ENCODE measurements around the gene ACMSD. TPM values are rescaled to one million over a fixed set of nuclear protein-coding genes. Genes with fewer than 3 reads are reported as not detected.

The ACMSD gene
- total and polyA plus RNA-seq, 2 experiments from 2014 or later = 0.11 TPM; not detected in 1

DNA sequence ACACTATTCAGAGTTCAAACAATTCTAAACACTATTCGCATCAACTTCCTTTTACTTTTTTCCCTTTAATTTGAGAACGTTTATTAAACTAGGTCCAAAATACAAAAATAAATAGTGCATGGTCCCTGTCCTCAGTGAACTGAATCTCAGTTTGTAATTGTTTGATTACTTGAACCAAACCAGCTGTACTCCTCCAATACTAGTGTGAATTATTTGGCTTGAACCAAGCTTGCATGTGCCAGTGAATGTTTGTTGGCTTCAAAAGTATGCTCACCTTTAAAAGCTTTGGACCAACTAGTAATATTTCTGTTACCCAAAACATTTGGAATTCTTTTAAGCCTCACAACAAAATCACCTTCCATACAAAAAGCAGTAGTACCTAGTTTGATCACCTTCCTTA, 95.7 kb downstream of the ACMSD start:
- Histone ChIP-seq H3K36me3 (ENCODE audit: insufficient read depth) (peaks cover 8% of the 10 kb centered on the region; the same call in 1 of the 2 replicates), H3K4me2 (no peak overlapping the region), H3K79me2 (replicated peaks; ENCODE audit: insufficient read depth) (peaks cover 100% of the 10 kb centered on the region), H3K9me2 (ENCODE audit: insufficient read depth) (no peaks in the 10 kb centered on the region), H3K27ac (ENCODE audit: low read depth) (no peak overlapping the region), H3K27me3 (ENCODE audit: insufficient read depth) (no peaks in the 10 kb centered on the region), H3F3A (replicated peaks; ENCODE audit: low read depth) (no peaks in the 10 kb centered on the region), H3K4me1 (ENCODE audit: insufficient read depth) (peaks cover 10% of the 10 kb centered on the region; the same call in 1 of the 2 replicates), H4K20me1 (replicated peaks; ENCODE audit: insufficient read depth) (peaks cover 50% of the 10 kb centered on the region), H2AFZ (no peak overlapping the region), H3K4me3 (no peak overlapping the region)
- no peak overlapping the region for H3K27ac Mint-ChIP-seq
- H3K27me3 Mint-ChIP-seq (ENCODE audit: insufficient read depth, low read depth, poor library complexity) = peaks cover 5% of the 10 kb centered on the region
- TF ChIP-seq JUNB (IDR thresholded peaks at IDR 0.05; ENCODE audit: unreplicated experiment) = no peak
- TF ChIP-seq POLR2AphosphoS5 (IDR thresholded peaks at IDR 0.05; ENCODE audit: low read depth) = no peak
- no peak for TF ChIP-seq EZH2 (IDR thresholded peaks at IDR 0.05; ENCODE audit: low read depth, unreplicated experiment)
- TF ChIP-seq, protein P1, sequence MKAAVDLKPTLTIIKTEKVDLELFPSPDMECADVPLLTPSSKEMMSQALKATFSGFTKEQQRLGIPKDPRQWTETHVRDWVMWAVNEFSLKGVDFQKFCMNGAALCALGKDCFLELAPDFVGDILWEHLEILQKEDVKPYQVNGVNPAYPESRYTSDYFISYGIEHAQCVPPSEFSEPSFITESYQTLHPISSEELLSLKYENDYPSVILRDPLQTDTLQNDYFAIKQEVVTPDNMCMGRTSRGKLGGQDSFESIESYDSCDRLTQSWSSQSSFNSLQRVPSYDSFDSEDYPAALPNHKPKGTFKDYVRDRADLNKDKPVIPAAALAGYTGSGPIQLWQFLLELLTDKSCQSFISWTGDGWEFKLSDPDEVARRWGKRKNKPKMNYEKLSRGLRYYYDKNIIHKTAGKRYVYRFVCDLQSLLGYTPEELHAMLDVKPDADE (IDR thresholded peaks at IDR 0.05) = no peak
- TF ChIP-seq EZH2phosphoT487 (IDR thresholded peaks at IDR 0.05; ENCODE audit: unreplicated experiment) = no peak
- TF ChIP-seq NANOG (IDR thresholded peaks at IDR 0.05; ENCODE audit: borderline replicate concordance) = no peak
- TF ChIP-seq ZNF331 (CRISPR knock-in tag; IDR thresholded peaks at IDR 0.05; ENCODE audit: low read depth) = no peak
- TF ChIP-seq ZNF114 (CRISPR knock-in tag; IDR thresholded peaks at IDR 0.05) = no peak
- TF ChIP-seq, protein P2, sequence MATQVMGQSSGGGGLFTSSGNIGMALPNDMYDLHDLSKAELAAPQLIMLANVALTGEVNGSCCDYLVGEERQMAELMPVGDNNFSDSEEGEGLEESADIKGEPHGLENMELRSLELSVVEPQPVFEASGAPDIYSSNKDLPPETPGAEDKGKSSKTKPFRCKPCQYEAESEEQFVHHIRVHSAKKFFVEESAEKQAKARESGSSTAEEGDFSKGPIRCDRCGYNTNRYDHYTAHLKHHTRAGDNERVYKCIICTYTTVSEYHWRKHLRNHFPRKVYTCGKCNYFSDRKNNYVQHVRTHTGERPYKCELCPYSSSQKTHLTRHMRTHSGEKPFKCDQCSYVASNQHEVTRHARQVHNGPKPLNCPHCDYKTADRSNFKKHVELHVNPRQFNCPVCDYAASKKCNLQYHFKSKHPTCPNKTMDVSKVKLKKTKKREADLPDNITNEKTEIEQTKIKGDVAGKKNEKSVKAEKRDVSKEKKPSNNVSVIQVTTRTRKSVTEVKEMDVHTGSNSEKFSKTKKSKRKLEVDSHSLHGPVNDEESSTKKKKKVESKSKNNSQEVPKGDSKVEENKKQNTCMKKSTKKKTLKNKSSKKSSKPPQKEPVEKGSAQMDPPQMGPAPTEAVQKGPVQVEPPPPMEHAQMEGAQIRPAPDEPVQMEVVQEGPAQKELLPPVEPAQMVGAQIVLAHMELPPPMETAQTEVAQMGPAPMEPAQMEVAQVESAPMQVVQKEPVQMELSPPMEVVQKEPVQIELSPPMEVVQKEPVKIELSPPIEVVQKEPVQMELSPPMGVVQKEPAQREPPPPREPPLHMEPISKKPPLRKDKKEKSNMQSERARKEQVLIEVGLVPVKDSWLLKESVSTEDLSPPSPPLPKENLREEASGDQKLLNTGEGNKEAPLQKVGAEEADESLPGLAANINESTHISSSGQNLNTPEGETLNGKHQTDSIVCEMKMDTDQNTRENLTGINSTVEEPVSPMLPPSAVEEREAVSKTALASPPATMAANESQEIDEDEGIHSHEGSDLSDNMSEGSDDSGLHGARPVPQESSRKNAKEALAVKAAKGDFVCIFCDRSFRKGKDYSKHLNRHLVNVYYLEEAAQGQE (IDR thresholded peaks at IDR 0.05; ENCODE audit: unreplicated experiment) = no peak
- no peak for TF ChIP-seq CREB1 (CRISPR knock-in tag; IDR thresholded peaks at IDR 0.05; ENCODE audit: low read depth)
- TF ChIP-seq, protein P3, sequence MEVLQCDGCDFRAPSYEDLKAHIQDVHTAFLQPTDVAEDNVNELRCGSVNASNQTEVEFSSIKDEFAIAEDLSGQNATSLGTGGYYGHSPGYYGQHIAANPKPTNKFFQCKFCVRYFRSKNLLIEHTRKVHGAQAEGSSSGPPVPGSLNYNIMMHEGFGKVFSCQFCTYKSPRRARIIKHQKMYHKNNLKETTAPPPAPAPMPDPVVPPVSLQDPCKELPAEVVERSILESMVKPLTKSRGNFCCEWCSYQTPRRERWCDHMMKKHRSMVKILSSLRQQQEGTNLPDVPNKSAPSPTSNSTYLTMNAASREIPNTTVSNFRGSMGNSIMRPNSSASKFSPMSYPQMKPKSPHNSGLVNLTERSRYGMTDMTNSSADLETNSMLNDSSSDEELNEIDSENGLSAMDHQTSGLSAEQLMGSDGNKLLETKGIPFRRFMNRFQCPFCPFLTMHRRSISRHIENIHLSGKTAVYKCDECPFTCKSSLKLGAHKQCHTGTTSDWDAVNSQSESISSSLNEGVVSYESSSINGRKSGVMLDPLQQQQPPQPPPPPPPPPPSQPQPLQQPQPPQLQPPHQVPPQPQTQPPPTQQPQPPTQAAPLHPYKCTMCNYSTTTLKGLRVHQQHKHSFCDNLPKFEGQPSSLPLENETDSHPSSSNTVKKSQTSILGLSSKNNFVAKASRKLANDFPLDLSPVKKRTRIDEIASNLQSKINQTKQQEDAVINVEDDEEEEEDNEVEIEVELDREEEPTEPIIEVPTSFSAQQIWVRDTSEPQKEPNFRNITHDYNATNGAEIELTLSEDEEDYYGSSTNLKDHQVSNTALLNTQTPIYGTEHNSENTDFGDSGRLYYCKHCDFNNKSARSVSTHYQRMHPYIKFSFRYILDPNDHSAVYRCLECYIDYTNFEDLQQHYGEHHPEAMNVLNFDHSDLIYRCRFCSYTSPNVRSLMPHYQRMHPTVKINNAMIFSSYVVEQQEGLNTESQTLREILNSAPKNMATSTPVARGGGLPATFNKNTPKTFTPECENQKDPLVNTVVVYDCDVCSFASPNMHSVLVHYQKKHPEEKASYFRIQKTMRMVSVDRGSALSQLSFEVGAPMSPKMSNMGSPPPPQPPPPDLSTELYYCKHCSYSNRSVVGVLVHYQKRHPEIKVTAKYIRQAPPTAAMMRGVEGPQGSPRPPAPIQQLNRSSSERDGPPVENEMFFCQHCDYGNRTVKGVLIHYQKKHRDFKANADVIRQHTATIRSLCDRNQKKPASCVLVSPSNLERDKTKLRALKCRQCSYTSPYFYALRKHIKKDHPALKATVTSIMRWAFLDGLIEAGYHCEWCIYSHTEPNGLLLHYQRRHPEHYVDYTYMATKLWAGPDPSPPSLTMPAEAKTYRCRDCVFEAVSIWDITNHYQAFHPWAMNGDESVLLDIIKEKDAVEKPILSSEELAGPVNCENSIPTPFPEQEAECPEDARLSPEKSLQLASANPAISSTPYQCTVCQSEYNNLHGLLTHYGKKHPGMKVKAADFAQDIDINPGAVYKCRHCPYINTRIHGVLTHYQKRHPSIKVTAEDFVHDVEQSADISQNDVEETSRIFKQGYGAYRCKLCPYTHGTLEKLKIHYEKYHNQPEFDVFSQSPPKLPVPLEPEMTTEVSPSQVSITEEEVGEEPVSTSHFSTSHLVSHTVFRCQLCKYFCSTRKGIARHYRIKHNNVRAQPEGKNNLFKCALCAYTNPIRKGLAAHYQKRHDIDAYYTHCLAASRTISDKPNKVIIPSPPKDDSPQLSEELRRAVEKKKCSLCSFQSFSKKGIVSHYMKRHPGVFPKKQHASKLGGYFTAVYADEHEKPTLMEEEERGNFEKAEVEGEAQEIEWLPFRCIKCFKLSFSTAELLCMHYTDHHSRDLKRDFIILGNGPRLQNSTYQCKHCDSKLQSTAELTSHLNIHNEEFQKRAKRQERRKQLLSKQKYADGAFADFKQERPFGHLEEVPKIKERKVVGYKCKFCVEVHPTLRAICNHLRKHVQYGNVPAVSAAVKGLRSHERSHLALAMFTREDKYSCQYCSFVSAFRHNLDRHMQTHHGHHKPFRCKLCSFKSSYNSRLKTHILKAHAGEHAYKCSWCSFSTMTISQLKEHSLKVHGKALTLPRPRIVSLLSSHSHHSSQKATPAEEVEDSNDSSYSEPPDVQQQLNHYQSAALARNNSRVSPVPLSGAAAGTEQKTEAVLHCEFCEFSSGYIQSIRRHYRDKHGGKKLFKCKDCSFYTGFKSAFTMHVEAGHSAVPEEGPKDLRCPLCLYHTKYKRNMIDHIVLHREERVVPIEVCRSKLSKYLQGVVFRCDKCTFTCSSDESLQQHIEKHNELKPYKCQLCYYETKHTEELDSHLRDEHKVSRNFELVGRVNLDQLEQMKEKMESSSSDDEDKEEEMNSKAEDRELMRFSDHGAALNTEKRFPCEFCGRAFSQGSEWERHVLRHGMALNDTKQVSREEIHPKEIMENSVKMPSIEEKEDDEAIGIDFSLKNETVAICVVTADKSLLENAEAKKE (CRISPR knock-in tag; IDR thresholded peaks at IDR 0.05) = no peak
- ATAC-seq = no peak
- peaks cover 33% of the 10 kb centered on the region; the same call in 2 of the 3 replicates for H3K36me3 Mint-ChIP-seq (ENCODE audit: low read depth)
- DNase-seq (ENCODE audit: low spot score) = no peak
- H3K9me3 Mint-ChIP-seq = no peaks in the 10 kb centered on the region
- no peak overlapping the region for H3K4me3 Mint-ChIP-seq
- H3K4me1 Mint-ChIP-seq = peaks cover 18% of the 10 kb centered on the region

All from GM23338 (cell line).